Measurements from ENCODE around the gene P2RY6. TPM values are rescaled to one million over a fixed set of nuclear protein-coding genes. Genes with fewer than 3 reads are reported as not detected.
A peak's percentile ranks its signal among the peaks of the same experiment; 100 is the strongest.

P2RY6 gene
- polyA plus RNA-seq, 4 donors, result 0.69 to 2.0 (median 1.1) TPM

- DNase-seq (ENCODE audit: low read depth in 4 of 4, low spot score in 2 of 4), result no peak
Measured at GRCh38 chr11:73330569-73331093, 58.5 kb downstream of the P2RY6 start.

- DNase-seq (ENCODE audit: low read depth in 4 of 4, low spot score in 2 of 4), result peak in 1 of 4 donors; percentile 71
Measured at GRCh38 chr11:73331138-73331916, 59.2 kb downstream of the P2RY6 start.

- no peak for DNase-seq (ENCODE audit: low read depth in 4 of 4, low spot score in 2 of 4)
Measured at GRCh38 chr11:73333173-73333572, 61.0 kb downstream of the P2RY6 start.

GRCh38 chr11:73333640-73334383 lies 61.7 kb downstream of the P2RY6 start:
- no peak for DNase-seq (ENCODE audit: low read depth in 4 of 4, low spot score in 2 of 4)

GRCh38 chr11:73334384-73335203 lies 62.5 kb downstream of the P2RY6 start:
- DNase-seq (ENCODE audit: low read depth in 4 of 4, low spot score in 2 of 4), result no peak

GRCh38 chr11:73335204-73335923 lies 63.2 kb downstream of the P2RY6 start:
- peak in 3 of 4 donors; percentile 72 to 88 (median 79) for DNase-seq (ENCODE audit: low read depth in 4 of 4, low spot score in 2 of 4)

GRCh38 chr11:73337846-73338245 lies 65.7 kb downstream of the P2RY6 start:
- no peak for DNase-seq (ENCODE audit: low read depth in 4 of 4, low spot score in 2 of 4)

- no peak for DNase-seq (ENCODE audit: low read depth in 4 of 4, low spot score in 2 of 4)
Measured at GRCh38 chr11:73338279-73338678, 66.1 kb downstream of the P2RY6 start.

- DNase-seq (ENCODE audit: low read depth in 4 of 4, low spot score in 2 of 4), result no peak
Measured at GRCh38 chr11:73340164-73340563, 68.0 kb downstream of the P2RY6 start.

GRCh38 chr11:73342633-73343032 lies 70.5 kb downstream of the P2RY6 start:
- no peak for DNase-seq (ENCODE audit: low read depth in 4 of 4, low spot score in 2 of 4)

- DNase-seq (ENCODE audit: low read depth in 4 of 4, low spot score in 2 of 4), result no peak
Measured at GRCh38 chr11:73343076-73343873, 71.1 kb downstream of the P2RY6 start.

GRCh38 chr11:73344191-73344607 lies 72.1 kb downstream of the P2RY6 start:
- DNase-seq (ENCODE audit: low read depth in 4 of 4, low spot score in 2 of 4), result no peak

GRCh38 chr11:73345481-73346160 lies 73.5 kb downstream of the P2RY6 start:
- DNase-seq (ENCODE audit: low read depth in 4 of 4, low spot score in 2 of 4), result no peak

- DNase-seq (ENCODE audit: low read depth in 4 of 4, low spot score in 2 of 4), result no peak
Measured at GRCh38 chr11:73346186-73346935, 74.2 kb downstream of the P2RY6 start.

GRCh38 chr11:73347067-73347466 lies 74.9 kb downstream of the P2RY6 start:
- DNase-seq (ENCODE audit: low read depth in 4 of 4, low spot score in 2 of 4), result no peak
